Measurements from ENCODE around the gene SCAND1.
"Not testable (repeated sequence)": the region's sequence is repeated elsewhere in the genome, so short reads cannot be mapped to it uniquely, and the experiment has no call there.

The SCAND1 gene

DNA sequence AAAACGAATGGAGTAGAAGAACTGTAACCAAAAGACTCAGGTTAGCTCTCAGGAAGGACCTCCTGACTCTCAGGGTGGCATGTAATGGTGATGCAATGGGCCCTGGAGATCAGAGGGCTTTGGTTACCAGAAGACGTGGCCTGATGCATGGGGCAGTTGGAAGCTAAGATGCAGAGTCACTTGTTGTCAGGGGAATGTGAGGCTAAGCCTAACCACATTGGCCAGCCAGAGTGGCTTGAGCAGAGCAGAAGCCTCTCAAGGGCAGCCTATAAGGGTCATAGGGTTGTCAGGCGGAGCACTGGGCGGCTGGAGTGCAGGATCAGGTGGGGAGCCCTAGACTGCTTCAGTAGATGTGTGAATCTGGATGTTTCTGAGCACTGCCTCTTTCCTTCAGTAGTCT is 20.0 kb upstream of the SCAND1 start:
- FAIRE-seq (no peak), DNase-seq (ENCODE audit: insufficient read length, low spot score) (no peak)
- TF ChIP-seq, protein P1, sequence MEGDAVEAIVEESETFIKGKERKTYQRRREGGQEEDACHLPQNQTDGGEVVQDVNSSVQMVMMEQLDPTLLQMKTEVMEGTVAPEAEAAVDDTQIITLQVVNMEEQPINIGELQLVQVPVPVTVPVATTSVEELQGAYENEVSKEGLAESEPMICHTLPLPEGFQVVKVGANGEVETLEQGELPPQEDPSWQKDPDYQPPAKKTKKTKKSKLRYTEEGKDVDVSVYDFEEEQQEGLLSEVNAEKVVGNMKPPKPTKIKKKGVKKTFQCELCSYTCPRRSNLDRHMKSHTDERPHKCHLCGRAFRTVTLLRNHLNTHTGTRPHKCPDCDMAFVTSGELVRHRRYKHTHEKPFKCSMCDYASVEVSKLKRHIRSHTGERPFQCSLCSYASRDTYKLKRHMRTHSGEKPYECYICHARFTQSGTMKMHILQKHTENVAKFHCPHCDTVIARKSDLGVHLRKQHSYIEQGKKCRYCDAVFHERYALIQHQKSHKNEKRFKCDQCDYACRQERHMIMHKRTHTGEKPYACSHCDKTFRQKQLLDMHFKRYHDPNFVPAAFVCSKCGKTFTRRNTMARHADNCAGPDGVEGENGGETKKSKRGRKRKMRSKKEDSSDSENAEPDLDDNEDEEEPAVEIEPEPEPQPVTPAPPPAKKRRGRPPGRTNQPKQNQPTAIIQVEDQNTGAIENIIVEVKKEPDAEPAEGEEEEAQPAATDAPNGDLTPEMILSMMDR (IDR thresholded peaks at IDR 0.05; ENCODE audit: insufficient read depth, missing control alignments): no peak

DNA sequence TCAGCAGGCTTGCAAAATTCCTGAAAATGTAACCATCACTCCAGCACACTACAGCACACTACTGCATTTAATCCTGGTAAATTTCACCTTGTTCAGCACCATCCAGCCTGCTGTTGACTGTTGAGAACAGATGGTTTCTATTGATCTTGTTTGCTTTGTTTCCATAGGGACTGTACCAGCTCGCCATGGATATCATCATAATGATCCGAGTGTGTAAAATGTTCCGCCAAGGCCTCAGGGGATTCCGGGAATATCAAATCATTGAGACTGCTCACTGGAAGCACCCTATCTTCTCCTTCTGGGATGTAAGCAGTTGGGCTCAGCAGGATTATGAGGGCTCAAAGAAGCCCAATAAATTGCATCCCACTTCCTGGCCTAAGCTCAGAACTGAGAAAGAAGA is 18.2 kb upstream of the SCAND1 start:
- FAIRE-seq: peak; percentile 11
- TF ChIP-seq, protein P1 (IDR thresholded peaks at IDR 0.05; ENCODE audit: insufficient read depth, missing control alignments): no peak
- no peak for DNase-seq (ENCODE audit: insufficient read length, low spot score)

DNA sequence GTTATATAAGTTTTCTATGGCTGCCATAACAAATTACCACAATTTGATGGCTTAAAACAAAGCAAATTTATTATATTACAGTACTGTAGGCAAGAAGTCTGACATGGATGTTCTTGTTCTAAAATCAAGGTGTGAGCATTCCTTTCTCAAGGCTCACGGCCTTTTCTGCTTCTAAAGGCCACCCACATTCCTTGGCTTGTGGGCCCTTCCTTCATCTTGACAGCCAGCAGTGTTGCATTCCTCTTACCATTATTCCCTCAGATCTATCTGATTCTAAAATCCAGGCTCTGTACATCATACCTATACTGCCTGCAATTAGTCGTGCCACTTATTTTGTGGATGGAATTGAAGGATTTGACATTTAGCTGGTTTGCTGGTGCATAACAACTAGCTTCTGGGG is 17.7 kb upstream of the SCAND1 start:
- TF ChIP-seq, protein P1 (IDR thresholded peaks at IDR 0.05; ENCODE audit: insufficient read depth, missing control alignments): no peak
- DNase-seq (ENCODE audit: insufficient read length, low spot score): no peak
- FAIRE-seq: no peak

DNA sequence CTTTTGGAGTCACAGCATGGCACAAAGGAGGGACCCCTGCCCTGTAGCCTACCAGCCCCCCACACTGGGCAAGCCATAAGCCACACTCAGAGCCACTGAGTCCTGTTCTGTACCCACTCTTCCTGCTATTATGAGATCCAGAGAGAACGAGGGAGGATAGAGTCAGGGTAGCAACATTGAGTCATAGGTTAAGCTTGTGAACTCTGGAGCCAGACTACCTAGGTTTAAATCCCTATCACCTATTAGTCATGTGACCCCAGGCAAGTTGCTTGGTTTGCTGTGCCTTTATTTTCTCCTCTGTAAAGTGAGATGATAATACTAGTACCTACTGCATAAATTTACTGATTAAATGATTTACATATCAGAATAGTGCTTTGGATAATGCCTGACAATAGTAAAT is 14.6 kb upstream of the SCAND1 start:
- DNase-seq (ENCODE audit: insufficient read length, low spot score) (no peak), FAIRE-seq (no peak)
- TF ChIP-seq, protein P1 (IDR thresholded peaks at IDR 0.05; ENCODE audit: insufficient read depth, missing control alignments): no peak

DNA sequence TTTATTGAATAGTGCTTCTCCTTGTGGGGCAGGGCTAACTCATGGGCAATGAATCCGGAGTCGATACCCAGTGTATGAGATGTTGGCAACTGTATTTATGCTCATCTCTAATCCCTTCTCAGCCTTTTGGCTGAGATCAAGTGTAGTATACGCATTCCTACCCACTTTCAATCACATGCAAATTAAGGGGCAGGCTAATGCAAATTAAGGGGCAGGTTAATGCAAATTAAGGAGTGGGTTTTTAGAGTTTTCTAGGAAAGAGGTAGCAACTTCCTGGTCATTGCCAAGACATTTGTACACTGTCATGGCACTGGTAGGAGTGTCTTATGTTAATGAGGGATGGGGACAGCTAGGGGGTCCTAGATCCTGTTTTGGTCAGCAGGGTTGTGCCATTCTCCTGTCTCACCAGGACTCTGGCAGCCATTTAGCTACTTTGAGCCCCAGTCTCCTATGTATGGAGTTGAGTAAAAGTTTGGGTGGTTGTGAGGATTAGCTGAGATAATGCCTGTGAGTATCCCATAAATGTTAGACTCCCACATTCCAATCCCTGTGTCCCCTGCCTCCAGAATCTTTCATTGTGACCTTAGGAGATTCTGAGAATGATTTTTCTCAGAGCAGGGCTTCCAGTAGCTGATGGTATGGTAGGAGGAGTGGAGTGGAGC is 13.8 kb upstream of the SCAND1 start, which contains the start of gene CNBD2:
CNBD2 (plus strand) TSS at position 612 of the 662 bp plus-strand sequence. CDS start 173 bp downstream, outside the sequence.
- no peak for DNase-seq (ENCODE audit: insufficient read length, low spot score)

DNA sequence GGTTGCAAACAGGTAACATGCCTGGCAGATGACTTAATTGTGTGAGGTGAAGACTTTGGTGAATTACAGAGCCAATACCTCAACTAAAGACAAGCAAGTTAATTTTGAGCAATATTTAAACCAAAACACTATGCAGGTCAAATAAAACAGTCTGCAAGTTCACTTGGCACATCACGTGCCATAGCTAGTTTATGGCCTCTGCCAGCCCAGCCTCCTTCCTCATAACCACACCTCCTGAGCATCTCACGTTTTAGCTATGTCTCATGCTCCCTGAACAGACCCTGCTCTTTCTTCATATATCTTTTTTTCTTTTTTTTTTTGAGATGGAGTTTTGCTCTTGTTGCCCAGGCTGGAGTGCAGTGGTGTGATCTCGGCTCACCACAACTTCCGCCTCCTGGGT is 9.6 kb upstream of the SCAND1 start:
- FAIRE-seq (no peak), DNase-seq (ENCODE audit: insufficient read length, low spot score) (no peak)
- TF ChIP-seq, protein P1 (IDR thresholded peaks at IDR 0.05; ENCODE audit: insufficient read depth, missing control alignments): no peak

More for the DNA sequence above, 13.8 kb upstream of the SCAND1 start, which contains the start of gene CNBD2:
- TF ChIP-seq, protein P1 (IDR thresholded peaks at IDR 0.05; ENCODE audit: insufficient read depth, missing control alignments): no peak
- no peak for FAIRE-seq

DNA sequence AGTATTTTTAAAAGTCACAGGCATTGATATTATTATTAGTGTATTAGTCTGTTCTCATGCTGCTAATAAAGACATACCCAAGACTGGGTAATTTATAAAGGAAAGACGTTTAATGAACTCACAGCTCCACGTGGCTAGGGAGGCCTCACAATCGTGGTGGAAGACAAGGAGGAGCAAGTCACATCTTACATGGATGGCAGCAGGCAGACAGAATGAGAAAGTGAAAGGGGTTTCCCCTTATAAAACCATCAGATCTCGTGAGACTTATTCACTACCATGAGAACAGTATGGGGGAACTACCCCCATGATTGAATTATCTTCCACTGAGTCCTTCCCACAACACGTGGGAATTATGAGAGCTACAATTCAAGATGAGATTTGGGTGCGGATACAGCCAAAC is 5.0 kb upstream of the SCAND1 start:
- not testable (repeated sequence) for DNase-seq (ENCODE audit: insufficient read length, low spot score); FAIRE-seq
